ENCODE data around the gene PCDH9.

Gene PCDH9

DNA sequence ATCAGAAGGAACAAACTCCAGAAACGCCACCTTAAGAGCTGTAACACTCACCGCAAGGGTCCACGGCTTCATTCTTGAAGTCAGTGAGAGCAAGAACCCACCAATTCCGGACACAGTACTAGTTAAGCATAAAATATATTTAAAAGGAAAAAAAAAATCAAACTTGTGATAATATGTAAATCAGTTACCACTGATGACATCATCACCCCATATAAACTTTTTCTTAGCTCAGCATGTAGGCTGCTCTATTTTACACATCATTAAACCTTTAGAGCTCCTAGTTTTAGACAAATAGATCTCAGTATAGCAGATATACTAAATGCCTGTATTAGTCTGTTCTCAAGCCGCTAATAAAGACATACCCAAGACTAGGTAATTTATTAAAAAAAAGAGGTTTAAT lies 668.1 kb downstream of the PCDH9 start:
- FAIRE-seq (no peak), DNase-seq (ENCODE audit: insufficient read length) (no peak)
- no peak for TF ChIP-seq POLR2A (IDR thresholded peaks at IDR 0.05; ENCODE audit: low read depth, low read length)
- TF ChIP-seq POLR2AphosphoS5 (IDR thresholded peaks at IDR 0.05; ENCODE audit: low read depth, low read length), result no peak
- TF ChIP-seq TAF1 (IDR thresholded peaks at IDR 0.05; ENCODE audit: borderline replicate concordance, low read depth, low read length), result no peak

DNA sequence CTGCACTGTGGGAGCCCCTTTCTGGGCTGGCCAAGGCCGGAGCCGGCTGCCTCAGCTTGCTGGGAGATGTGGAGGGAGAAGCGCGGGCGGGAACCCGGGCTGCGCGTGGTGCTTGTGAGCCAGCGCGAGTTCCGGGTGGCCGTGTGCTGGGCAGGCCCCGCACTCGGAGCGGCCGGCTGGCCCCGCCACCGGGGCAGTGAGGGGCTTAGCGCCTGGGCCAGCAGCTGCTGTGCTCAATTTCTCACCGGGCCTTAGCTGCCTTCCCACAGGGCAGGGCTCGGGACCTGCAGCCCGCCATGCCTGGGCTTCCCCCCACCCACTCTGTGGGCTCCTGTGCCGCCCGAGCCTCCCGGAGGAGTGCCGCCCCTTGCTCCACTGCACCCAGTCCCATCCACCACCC lies 669.1 kb downstream of the PCDH9 start:
- DNase-seq (ENCODE audit: insufficient read length) (no peak), FAIRE-seq (no peak)
- TF ChIP-seq POLR2A (IDR thresholded peaks at IDR 0.05; ENCODE audit: low read depth, low read length) (no peak), POLR2AphosphoS5 (IDR thresholded peaks at IDR 0.05; ENCODE audit: low read depth, low read length) (no peak), TAF1 (IDR thresholded peaks at IDR 0.05; ENCODE audit: borderline replicate concordance, low read depth, low read length) (no peak)

DNA sequence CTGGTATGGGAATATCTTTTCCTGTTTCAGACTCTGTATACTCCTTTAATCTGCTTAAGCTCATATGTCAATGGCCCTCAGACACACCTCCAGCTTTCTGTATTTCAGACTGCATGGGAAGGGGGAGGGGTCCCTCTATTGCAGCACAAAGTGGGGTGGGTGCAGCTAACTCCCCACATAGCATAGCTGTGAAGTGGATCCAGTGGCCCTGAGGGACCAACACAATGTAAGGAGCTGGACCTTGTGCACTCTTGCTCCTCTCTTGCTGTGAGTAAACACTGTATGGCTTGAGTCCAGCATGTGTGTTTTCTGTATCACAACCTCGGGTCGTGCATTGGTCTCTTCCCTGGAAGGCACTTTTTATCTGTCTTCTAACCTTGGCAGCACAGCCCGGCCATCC lies 669.9 kb downstream of the PCDH9 start:
- TF ChIP-seq TAF1 (IDR thresholded peaks at IDR 0.05; ENCODE audit: borderline replicate concordance, low read depth, low read length), result no peak
- no peak for TF ChIP-seq POLR2AphosphoS5 (IDR thresholded peaks at IDR 0.05; ENCODE audit: low read depth, low read length)
- no peak for TF ChIP-seq POLR2A (IDR thresholded peaks at IDR 0.05; ENCODE audit: low read depth, low read length)
- DNase-seq (ENCODE audit: insufficient read length), result no peak
- no peak for FAIRE-seq

DNA sequence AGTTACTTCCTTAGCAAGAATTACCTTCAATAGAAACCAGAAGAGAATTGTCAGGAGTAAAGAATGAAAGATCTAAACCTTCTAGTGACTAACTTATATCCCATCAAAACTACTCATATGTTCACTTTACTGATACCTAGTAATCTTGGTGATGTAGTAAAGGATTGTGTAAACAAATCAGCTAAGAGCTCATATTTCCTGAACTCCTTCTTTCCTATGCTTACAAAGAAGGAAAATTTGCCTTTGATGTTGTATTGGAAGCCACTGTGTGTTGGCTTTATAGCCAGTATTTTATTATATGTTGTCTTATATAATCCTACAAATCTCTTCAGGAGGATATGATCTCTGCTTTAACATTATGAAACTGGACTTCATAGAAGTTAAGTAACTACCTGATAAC lies 671.0 kb downstream of the PCDH9 start:
- no peak for DNase-seq (ENCODE audit: insufficient read length)
- FAIRE-seq, result no peak
- TF ChIP-seq POLR2AphosphoS5 (IDR thresholded peaks at IDR 0.05; ENCODE audit: low read depth, low read length), result no peak
- no peak for TF ChIP-seq TAF1 (IDR thresholded peaks at IDR 0.05; ENCODE audit: borderline replicate concordance, low read depth, low read length)
- TF ChIP-seq POLR2A (IDR thresholded peaks at IDR 0.05; ENCODE audit: low read depth, low read length), result no peak

DNA sequence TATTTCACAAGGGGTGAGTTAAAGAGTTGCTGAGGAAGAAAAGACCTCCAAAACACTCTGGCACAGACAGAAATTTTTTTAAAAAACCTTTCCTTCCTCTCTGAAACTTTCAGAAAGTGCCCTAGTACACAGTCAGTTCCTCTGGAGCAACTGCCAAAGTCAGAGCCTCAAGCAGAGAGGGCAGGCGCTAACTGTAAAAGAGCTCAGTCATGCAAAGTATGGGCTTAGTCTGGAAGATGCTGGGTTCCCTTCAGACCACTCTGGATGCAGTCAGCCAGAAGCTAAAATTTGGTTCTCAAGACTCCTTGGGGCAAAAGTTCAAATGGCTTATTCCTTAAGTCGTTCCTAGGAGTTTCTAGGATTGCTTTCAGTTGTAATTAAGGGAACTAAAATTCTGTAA lies 671.6 kb downstream of the PCDH9 start:
- no peak for TF ChIP-seq POLR2AphosphoS5 (IDR thresholded peaks at IDR 0.05; ENCODE audit: low read depth, low read length)
- no peak for TF ChIP-seq POLR2A (IDR thresholded peaks at IDR 0.05; ENCODE audit: low read depth, low read length)
- TF ChIP-seq TAF1 (IDR thresholded peaks at IDR 0.05; ENCODE audit: borderline replicate concordance, low read depth, low read length), result no peak
- no peak for FAIRE-seq
- DNase-seq (ENCODE audit: insufficient read length), result no peak

DNA sequence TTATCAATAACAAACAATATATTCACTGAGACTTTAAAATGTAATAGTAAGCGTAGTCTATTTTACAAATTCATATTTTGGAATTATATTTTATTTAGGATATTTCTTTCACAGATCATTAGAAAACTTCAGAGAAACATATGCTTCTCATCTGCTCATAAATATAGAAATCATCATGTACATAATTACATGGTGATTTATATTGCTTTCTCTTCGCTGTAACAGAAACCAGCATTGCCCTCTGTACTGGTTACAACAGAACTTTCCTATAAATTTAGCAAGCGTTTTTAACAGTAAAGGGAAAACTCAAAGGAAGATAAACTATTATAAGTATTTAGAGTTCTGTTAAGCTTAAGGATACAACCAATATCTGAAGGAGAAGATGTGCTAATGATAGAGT lies 672.8 kb downstream of the PCDH9 start:
- TF ChIP-seq POLR2A (IDR thresholded peaks at IDR 0.05; ENCODE audit: low read depth, low read length) (no peak), TAF1 (IDR thresholded peaks at IDR 0.05; ENCODE audit: borderline replicate concordance, low read depth, low read length) (no peak), POLR2AphosphoS5 (IDR thresholded peaks at IDR 0.05; ENCODE audit: low read depth, low read length) (no peak)
- FAIRE-seq (no peak), DNase-seq (ENCODE audit: insufficient read length) (no peak)

DNA sequence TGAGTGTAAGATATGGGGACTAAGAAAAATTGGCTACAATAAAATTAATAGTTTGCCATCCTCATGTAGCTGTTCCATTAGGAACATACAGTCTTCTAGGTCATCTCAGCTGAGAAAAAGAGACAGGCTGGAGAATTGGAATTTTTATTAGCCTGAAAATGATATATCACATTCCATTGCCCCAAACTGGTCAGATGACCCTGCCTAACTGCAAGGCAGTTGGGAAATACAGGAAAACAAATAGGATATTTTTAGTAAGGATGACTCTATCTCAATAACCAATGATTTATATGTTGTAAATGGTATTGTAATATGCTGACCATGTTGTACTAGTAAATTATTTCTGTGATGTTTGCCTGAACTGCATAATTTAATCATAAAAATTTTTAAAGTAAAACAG lies 673.8 kb downstream of the PCDH9 start:
- DNase-seq (ENCODE audit: insufficient read length) (no peak), FAIRE-seq (no peak)
- TF ChIP-seq POLR2AphosphoS5 (IDR thresholded peaks at IDR 0.05; ENCODE audit: low read depth, low read length) (no peak), POLR2A (IDR thresholded peaks at IDR 0.05; ENCODE audit: low read depth, low read length) (no peak), TAF1 (IDR thresholded peaks at IDR 0.05; ENCODE audit: borderline replicate concordance, low read depth, low read length) (no peak)

DNA sequence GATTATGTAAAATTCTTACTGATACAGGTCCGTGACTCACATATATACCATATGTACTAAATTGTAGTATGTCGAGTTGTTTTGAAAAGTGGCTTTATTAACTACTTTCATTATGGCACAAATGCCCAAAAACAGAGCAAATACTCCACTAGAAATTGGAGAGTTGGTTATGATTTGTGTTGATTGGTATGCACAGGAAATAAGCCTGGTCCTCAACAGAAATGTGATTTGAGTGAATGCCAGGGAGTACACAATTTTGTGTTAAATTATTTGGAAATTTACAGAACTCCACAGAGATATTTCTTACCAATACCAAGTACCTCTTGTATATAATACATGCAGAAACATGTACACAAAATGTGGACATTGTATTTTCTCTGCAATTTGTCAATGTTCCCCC lies 676.7 kb downstream of the PCDH9 start:
- DNase-seq (ENCODE audit: insufficient read length) (no peak), FAIRE-seq (no peak)
- TF ChIP-seq POLR2AphosphoS5 (IDR thresholded peaks at IDR 0.05; ENCODE audit: low read depth, low read length), result no peak
- TF ChIP-seq TAF1 (IDR thresholded peaks at IDR 0.05; ENCODE audit: borderline replicate concordance, low read depth, low read length), result no peak
- TF ChIP-seq POLR2A (IDR thresholded peaks at IDR 0.05; ENCODE audit: low read depth, low read length), result no peak

DNA sequence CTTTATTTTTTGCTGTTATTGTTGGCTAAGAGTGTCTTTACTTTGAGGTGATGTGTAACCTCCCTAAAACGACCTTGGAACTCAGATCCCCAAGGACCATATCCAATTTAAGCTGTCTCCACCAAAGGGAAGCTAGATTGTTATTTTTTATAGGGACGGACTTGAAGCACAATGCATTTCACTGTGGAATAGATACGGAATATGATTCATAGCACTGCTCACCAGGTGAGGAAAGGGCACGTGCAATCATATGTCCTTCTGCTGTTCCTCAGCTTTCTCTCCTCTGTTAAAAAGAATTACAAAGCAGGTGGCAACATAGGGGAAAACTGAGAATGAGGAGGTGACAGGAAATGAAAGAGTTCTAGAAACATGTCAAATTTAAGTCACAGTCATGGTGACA lies 679.0 kb downstream of the PCDH9 start:
- DNase-seq (ENCODE audit: insufficient read length) (no peak), FAIRE-seq (no peak)
- no peak for TF ChIP-seq POLR2A (IDR thresholded peaks at IDR 0.05; ENCODE audit: low read depth, low read length)
- no peak for TF ChIP-seq POLR2AphosphoS5 (IDR thresholded peaks at IDR 0.05; ENCODE audit: low read depth, low read length)

DNA sequence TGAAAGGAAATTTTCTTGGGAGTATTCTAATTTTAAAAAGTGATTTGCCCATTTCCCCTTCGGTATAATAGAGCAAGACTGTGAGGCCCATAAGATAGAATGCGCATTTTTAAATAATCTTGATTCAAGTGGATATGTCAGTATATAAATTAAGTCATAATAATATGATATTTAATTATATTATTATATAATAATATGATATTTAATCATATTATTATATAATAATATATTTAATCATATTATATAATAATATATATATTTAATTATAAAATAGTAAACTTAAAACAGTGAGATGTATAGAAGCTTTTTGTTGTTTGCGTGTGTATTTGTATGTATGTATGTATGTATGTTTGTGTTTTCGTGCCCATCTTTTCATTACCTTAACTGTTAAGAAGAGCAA lies 682.5 kb downstream of the PCDH9 start:
- TF ChIP-seq POLR2A (IDR thresholded peaks at IDR 0.05; ENCODE audit: low read depth, low read length), result no peak
- no peak for TF ChIP-seq POLR2AphosphoS5 (IDR thresholded peaks at IDR 0.05; ENCODE audit: low read depth, low read length)
- TF ChIP-seq TAF1 (IDR thresholded peaks at IDR 0.05; ENCODE audit: borderline replicate concordance, low read depth, low read length), result no peak
- DNase-seq (ENCODE audit: insufficient read length), result no peak
- no peak for FAIRE-seq

DNA sequence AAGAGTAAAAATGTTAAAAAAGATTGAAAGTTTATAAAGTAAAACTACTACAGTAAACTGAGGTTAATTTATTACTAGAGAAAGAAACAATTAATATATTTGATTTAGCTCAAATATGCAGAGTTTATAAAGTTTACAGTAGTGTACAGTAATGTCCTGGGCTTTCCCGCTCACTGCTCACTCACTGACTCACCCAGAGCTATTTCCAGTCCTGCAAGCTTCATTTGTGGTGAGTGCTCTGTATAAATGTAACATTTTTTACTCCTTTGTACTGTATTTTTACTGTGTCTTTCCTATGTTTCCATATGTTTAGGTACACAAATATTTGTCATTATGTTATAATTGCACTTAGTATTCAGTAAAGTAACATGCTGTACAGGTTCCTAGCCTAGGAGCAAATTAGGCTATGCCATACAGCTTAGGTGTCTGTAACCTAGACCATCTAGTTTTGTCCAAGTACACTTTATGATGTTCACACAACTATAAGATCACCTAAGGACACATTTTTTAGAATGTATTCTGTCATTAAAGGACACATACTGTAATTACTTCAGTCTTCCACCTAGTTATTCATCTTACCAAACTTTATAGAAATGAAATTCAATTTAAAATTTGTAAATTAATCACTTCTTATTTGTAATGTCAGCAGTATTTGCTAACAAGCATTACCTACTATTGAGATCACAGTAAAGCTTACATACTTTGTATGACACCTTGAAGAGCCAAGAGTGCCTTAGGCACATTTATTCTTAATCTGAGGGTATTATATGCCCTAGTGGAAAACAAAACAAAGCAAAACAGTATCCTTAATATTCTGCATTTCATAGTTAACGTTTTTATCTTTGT lies 683.4 kb downstream of the PCDH9 start:
- FAIRE-seq, result no peak
- TF ChIP-seq TAF1 (IDR thresholded peaks at IDR 0.05; ENCODE audit: borderline replicate concordance, low read depth, low read length) (no peak), POLR2A (IDR thresholded peaks at IDR 0.05; ENCODE audit: low read depth, low read length) (no peak), POLR2AphosphoS5 (IDR thresholded peaks at IDR 0.05; ENCODE audit: low read depth, low read length) (no peak)
- no peak for DNase-seq (ENCODE audit: insufficient read length)

DNA sequence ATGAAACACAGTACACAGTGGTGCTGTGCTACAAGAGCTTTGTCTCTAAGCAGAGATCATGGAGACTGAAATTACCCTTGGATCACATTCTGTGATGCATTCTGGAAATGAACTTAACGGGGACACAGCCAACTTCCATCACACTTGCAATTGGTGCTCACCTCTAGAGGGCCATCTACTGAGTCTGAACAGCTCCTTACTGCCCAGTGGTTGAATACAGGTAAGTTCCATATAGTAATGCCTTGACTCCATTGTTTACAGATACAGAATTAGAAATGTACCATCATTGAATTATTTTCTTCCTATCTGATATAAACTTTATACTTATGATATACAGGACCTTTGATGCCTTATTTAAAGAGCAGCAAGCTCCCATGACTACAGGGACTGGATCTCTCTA lies 686.4 kb downstream of the PCDH9 start:
- FAIRE-seq (no peak), DNase-seq (ENCODE audit: insufficient read length) (no peak)
- no peak for TF ChIP-seq POLR2A (IDR thresholded peaks at IDR 0.05; ENCODE audit: low read depth, low read length)
- TF ChIP-seq TAF1 (IDR thresholded peaks at IDR 0.05; ENCODE audit: borderline replicate concordance, low read depth, low read length), result no peak
